Colonic mucosa (tissue), 4 donors: ENCODE data around the gene GFOD2. TPM values are rescaled to one million over a fixed set of nuclear protein-coding genes. Genes with fewer than 3 reads are reported as not detected.

Experiments
- DNase-seq: peaks from one replicate; pipeline ENCODE4 v3.0.0-alpha.2; 2020
- H3K27ac ChIP-seq: fragments of 200-600 bp; one replicate; pipeline ENCODE4 v1.8.0; 2021
- H3K27me3 ChIP-seq: fragments of 200-600 bp; one replicate; pipeline ENCODE4 v1.8.0; 2021
- H3K36me3 ChIP-seq: fragments of 200-600 bp; one replicate; pipeline ENCODE4 v1.8.0; 2021
- H3K4me1 ChIP-seq: fragments of 200-600 bp; one replicate; pipeline ENCODE4 v1.8.0; 2021; ENCODE audit warnings: mild to moderate bottlenecking
- H3K4me3 ChIP-seq: fragments of 200-600 bp; one replicate; pipeline ENCODE4 v1.8.0; 2021
- H3K9ac ChIP-seq, 2 donors: one replicate each; pipeline ENCODE4 v1.7.0; 2013; ENCODE audit warnings: control low read depth in 2 of 2, low read depth in 2 of 2, low read length in 2 of 2
- H3K9me3 ChIP-seq: fragments of 200-600 bp; one replicate; pipeline ENCODE4 v1.8.0; 2021
- intact Hi-C: fragments of 100-400 bp; cut with DNase I; formaldehyde crosslinking; loops from one replicate; pipeline ENCODE4 v1.14.1; 2022
- total RNA-seq, 2 donors: library from RNA; stranded (reverse); fragmentation: NEBNext Ultra II Directional in 1 of 2; extraction: Animal tissue kit (Norgen Biotek cat#: 25700) in 1 of 2; gene quantifications; one replicate each; pipeline ENCODE4 v1.2.1, GENCODE V29; 2021
- TF ChIP-seq, protein P1 (sequence below): fragments of 200-600 bp; IDR thresholded peaks from one replicate; pipeline ENCODE4 v1.8.0; 2022; ENCODE audit warnings: antibody characterized with exemption, mild to moderate bottlenecking
- donor health status: healthy.
- donor health status: DM: no; HTN: no; CAD: no.
- donor health status: DM: no; HTN: no; CAD: no.

GFOD2 gene
- total RNA-seq, 2 donors from 2014 or later = 22.1 to 33.8 TPM

DNA sequence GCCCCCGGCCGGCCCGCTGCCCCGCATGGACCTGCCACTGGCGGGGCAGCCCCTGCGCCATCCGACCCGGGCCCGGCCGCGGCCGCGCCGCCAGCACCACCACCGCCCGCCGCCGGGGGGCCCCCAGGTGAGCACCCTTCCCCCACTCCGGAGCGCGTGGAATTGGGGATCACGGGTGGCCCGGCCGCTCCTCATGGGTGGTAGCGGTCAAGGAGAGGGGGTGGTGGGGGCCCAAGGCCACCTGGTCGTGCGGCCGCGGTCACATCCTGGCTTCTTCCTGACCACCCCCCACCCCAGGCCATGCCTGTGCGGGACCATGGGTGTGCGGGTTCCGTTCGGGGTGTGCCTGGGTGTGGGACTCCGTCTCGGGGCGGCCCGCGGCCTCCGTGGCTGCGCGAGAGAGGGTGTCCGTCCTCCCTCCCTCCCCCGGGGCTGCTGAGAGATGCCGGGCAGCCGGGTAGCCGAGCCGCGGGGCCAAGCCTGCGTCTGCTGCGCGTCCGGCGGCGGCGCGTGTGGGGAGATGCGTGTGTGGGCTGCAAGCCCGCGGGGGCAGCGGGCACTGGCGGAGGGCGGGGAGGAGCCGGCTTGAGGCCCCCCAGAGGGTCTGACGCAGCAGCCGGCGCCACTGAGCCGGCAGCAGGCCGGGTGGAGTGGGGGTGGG, 65.9 kb downstream of the GFOD2 start:
- Histone ChIP-seq H3K36me3 (no peaks in the 10 kb centered on the region), H3K27me3 (peaks cover 53% of the 10 kb centered on the region), H3K4me1 (no peaks in the 10 kb centered on the region), H3K27ac (no peak overlapping the region), H3K9ac (no peak overlapping the region), H3K4me3 (no peak overlapping the region), H3K9me3 (no peaks in the 10 kb centered on the region)
- TF ChIP-seq, protein P1, sequence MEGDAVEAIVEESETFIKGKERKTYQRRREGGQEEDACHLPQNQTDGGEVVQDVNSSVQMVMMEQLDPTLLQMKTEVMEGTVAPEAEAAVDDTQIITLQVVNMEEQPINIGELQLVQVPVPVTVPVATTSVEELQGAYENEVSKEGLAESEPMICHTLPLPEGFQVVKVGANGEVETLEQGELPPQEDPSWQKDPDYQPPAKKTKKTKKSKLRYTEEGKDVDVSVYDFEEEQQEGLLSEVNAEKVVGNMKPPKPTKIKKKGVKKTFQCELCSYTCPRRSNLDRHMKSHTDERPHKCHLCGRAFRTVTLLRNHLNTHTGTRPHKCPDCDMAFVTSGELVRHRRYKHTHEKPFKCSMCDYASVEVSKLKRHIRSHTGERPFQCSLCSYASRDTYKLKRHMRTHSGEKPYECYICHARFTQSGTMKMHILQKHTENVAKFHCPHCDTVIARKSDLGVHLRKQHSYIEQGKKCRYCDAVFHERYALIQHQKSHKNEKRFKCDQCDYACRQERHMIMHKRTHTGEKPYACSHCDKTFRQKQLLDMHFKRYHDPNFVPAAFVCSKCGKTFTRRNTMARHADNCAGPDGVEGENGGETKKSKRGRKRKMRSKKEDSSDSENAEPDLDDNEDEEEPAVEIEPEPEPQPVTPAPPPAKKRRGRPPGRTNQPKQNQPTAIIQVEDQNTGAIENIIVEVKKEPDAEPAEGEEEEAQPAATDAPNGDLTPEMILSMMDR = no peak
- DNase-seq = no peak
- intact Hi-C loops = loop anchor here (10.0 kb wide), 1 partner anchor 108 kb away; no protein-coding TSS in a partner anchor

- Histone ChIP-seq H3K27me3 (peaks cover 59% of the 10 kb centered on the region), H3K27ac (no peak overlapping the region), H3K9ac (no peak overlapping the region), H3K4me3 (no peak overlapping the region), H3K4me1 (no peaks in the 10 kb centered on the region), H3K9me3 (no peaks in the 10 kb centered on the region), H3K36me3 (no peaks in the 10 kb centered on the region)
- no peak for DNase-seq
- intact Hi-C loops = loop anchor here (10.0 kb wide), 1 partner anchor 108 kb away; no protein-coding TSS in a partner anchor
- TF ChIP-seq, protein P1 = no peak
These were observed 66.5 kb downstream of the GFOD2 start for GRCh38 chr16:67652578-67653127.

DNA sequence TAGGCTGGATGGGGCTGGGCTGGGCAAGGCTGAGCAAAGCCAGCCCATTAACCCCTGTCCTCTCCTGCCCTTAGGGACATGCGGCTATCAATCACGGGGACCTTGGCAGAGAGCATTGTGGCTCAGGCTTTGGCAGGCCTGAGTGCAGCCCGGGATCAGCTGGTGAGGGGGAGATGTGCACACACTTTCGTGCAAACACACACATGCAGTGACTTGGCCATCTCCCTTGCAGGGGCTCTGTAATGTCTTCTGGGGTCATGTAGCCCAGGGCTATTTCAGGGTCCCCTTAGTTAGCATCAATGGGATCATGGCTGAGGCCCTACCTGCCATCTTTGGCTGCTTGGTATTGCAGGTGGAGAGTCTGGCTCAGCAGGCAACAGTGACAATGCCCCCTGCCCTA, 67.3 kb downstream of the GFOD2 start:
- Histone ChIP-seq H3K9me3 (no peaks in the 10 kb centered on the region), H3K27ac (no peak overlapping the region), H3K4me1 (no peaks in the 10 kb centered on the region), H3K9ac (no peak overlapping the region), H3K36me3 (no peaks in the 10 kb centered on the region), H3K4me3 (no peak overlapping the region), H3K27me3 (peaks cover 61% of the 10 kb centered on the region)
- intact Hi-C loops = loop anchor here (10.0 kb wide), 1 partner anchor 107 kb away; no protein-coding TSS in a partner anchor
- TF ChIP-seq, protein P1 = no peak
- DNase-seq = no peak

- DNase-seq = no peak
- Histone ChIP-seq H3K9ac (no peak overlapping the region), H3K36me3 (no peaks in the 10 kb centered on the region), H3K27me3 (peaks cover 61% of the 10 kb centered on the region), H3K4me3 (no peak overlapping the region), H3K27ac (no peak overlapping the region), H3K9me3 (no peaks in the 10 kb centered on the region), H3K4me1 (no peaks in the 10 kb centered on the region)
- intact Hi-C loops = loop anchor here (10.0 kb wide), 1 partner anchor 106 kb away; no protein-coding TSS in a partner anchor
- TF ChIP-seq, protein P1 = no peak
These were observed 68.1 kb downstream of the GFOD2 start for GRCh38 chr16:67651039-67651438.

DNA sequence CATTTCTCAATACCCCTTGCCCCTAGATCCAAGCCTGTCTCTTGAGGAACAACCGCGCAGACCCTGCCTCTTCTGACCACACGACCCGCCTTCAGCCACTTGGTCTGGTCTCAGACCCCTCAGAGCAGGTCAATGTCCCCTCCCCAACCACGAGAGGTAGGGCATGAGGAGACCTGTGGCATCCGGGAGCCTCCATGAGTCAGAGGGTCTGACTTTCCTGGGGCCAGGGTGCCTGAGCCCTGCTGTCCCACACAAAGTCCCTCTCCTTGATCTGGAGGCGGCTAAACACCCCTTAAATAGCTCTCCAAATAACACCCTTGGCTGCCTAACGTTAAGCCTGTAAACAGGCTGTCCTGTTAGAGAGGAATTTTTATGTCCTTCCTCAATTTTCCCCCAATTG, 69.1 kb downstream of the GFOD2 start:
- intact Hi-C loops = loop anchor here (10.0 kb wide), 1 partner anchor 105 kb away; no protein-coding TSS in a partner anchor

More for the DNA sequence above, 69.1 kb downstream of the GFOD2 start:
- no peak overlapping the region for H3K4me3 ChIP-seq
- DNase-seq = no peak
- H3K9ac ChIP-seq = no peak overlapping the region
- no peaks in the 10 kb centered on the region for H3K36me3 ChIP-seq
- H3K27ac ChIP-seq = no peak overlapping the region
- H3K27me3 ChIP-seq = peaks cover 67% of the 10 kb centered on the region
- H3K4me1 ChIP-seq = no peaks in the 10 kb centered on the region
- TF ChIP-seq, protein P1 = no peak
- H3K9me3 ChIP-seq = no peaks in the 10 kb centered on the region
